GM15510 (cell line): ENCODE measurements around the gene MYF6.

Experiments
- POLR2A ChIP-seq: IDR thresholded peaks from 3 replicates; pipeline ENCODE4 v1.6.1; 2011; ENCODE audit warnings: borderline replicate concordance; ENCODE audit not compliant: insufficient read length; ENCODE audit errors: extremely low read depth

Gene MYF6

DNA sequence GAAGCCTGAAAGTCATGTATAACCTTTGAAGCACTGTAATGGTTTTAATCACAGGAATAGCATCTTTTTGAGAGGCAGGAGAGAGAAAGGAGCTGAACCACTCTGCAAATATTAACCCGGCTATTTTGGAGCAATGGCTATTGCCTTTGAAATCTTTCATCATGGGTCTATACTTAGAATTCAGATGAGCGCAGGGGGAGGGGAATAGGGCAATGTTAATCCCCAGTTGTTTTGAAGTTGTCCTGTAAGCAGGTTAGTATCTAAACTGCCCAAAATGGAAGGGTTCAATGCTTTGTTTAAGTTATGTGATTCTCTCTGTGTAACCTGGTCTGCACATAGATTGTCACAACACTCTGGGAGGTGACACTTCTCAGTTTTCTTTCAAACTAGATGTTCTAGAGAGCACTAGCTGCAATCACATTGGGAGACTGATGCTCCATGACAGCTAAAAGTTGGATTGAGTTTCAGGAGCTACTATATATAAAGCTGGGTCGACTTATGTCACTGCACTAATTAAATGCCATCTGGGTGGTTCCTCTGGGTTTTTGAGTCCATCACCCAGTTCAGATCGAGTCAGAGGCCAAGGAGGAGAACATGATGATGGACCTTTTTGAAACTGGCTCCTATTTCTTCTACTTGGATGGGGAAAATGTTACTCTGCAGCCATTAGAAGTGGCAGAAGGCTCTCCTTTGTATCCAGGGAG is at the start of gene MYF6:
MYF6 (plus strand) TSS at position 509 of the 704 bp plus-strand sequence; CDS start at position 595, 86 bp downstream.
- no peak for TF ChIP-seq POLR2A

DNA sequence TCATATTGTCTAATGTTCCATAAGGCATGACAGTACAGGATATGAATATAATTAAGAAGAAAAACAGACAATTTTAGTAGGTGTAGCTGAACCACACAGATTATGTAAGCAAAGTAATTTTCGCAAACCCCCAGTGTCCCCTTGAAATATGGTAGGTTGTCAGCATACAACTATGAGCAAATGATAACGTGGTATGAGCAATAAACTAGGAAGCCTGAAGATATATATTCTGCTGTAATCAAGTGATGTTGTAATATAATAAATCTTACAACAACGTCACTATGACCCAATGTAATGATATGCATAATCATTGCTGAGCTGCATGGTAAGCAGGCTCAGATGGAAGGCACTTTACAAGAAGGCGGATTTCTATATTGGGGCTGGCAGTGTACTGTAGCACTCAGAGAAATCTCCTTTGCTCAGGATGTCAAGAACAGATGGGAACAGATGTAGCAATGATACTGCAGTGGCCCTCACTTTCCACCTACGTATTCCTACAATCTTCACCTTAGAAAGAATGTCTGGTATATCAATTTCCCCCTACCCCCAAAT is 47.8 kb upstream of the MYF6 start:
- no peak for TF ChIP-seq POLR2A

DNA sequence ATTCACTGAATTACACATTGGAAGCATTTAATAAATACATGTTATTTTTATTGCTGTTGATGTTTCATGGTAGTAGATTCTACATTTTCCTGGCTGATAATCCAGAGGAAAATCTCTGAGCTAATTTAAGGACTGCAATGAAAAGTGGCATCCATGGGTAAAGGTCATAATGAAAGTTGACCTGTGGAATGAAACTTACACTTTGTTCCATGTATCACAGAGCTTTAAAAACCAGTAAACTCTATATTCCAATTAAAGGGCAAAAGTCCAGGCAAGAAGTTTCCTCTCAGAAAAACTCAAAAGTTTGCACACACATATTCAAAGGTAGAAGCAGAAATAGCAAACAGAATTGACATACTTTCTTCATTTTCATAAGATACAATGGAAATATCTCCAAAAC is 44.8 kb upstream of the MYF6 start:
- no peak for TF ChIP-seq POLR2A

DNA sequence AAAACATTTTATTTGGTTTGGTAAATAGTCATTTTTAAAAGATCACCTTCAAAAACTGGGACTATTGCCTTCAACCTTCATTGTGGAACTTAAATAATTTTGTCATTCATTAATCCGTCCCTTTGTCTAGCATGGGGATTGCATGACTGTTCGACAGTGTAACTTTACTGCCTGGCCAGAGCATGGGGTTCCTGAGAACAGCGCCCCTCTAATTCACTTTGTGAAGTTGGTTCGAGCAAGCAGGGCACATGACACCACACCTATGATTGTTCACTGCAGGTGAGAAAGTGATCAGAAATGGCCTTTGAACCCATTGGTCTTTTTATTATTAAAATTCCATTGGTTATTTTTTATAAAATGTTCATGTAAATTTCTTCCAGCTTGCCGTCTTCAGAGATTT is 37.2 kb upstream of the MYF6 start:
- TF ChIP-seq POLR2A = no peak

DNA sequence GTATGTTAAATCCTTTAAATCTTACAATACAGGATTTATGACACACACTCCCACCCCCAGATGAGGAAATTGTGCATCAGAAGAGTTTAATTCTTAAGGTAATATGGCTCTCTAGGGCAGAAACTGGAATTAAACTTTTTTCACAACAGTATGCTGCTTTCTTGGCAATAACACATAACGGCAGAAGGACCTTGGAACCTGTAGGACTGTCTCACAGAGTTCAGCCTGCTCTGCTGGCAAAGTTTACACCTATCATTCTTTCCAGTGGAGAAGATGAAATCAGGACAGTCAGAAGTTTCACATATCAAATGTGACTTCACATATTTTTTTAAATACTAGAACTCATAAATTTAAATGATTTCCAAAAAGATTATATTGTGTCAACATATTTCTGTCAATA is 30.6 kb upstream of the MYF6 start:
- no peak for TF ChIP-seq POLR2A

DNA sequence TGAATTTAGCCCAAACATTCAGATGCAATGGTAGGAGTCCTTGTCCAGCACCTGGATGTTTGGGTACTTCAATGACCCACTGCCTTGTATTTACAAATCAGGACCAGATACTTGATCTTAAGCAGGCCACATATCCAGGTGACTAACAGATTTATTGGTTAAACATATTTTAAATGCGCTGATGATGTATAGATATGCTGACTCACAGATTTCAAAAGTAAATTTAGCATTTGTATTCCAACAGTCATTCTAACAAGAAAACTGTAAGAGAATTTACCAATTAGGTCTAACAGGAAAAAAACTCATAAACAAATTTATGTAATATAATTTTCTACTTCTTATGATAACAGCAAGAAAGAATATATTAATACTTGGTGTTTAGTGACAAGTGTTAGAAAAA is 29.4 kb upstream of the MYF6 start:
- TF ChIP-seq POLR2A = no peak

DNA sequence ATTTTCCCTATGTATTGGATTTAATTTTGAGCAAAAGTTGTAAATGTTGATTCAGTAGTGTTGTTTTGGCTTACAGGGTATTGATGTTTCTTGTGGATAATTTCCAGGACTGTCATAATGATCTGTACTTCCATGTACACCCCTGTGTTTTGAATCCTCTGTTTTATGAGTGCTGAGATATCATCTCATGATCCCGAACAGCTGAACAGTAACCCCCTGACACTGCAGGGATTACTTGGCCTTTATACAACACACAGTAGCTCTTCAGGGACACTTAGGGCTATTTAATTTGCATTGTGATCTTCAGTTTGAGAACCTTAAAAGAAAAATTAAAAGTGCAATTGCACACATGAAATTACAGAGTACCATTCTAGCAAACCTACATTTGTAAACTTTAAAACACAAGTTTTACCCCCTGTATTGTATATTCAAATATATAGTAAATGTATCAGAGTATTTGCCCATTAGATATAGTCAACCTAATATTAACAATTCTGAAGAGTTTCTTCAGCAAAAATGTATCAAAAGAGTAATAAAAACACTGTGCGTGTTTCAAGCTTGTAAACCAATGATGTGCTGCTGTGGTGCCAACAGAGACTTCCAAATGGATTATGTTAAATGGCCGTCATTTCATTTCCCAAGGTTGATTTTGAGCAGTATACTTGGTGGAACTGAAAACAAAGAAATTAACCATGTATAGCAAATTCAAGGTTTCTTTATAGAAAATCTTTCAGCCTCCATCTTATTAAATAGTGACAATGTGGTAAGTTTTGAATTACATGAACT is 27.9 kb upstream of the MYF6 start:
- TF ChIP-seq POLR2A = no peak

DNA sequence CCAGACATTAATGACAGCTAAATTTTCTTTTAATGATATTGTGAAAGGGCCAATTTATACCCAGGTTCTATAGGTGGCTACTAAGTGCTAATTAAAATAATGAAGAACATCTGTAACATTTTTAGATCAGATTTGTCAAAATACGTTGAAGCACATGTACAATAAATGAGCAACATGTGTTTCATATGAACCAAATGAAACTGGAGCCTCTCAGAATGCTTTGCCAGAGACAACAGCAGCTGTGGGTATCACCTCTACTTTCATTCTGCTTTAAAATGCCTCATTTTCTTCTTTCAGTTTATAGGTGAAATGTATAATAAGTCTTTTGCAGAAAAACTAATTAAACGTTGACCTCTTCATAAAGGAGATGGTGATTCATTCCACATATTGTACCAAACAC is 26.1 kb upstream of the MYF6 start:
- TF ChIP-seq POLR2A = no peak

DNA sequence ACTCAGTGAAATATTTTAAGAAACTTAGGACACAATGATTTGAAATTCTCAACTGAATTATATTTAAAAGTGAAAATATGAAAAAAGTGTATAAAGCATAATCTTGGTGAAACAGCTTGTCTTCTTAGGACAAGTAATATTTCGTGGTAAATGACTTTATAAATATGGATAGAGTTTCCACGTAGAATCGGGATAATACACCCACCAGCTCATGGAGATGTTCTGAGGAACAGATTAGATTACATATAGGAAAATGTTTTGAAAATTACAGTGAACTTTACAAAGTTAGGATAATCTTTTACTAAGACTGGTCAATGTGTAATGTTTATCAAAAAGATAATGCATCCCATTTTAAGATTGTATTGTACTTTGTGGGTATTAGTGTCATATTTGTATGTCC is 25.6 kb upstream of the MYF6 start:
- no peak for TF ChIP-seq POLR2A

DNA sequence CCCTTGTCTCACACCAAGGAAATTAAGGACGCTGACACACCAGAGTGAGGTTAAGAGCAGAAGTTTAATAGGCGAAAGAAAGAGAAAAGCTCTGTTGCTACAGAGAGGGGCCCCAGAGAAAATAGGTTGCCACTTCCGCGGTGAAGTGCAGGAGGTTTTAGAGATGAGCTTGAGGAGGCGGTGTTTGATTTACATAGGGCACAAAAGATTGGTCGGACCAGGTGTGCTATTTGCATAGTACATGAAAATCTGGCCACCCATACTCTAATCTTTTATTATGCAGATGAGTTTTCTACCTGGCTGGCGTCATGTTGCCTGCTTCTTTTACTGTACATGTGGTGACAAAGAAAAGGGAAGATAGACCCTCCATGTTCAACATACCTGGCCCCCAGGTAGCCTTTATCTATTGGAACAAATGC is 23.3 kb upstream of the MYF6 start:
- TF ChIP-seq POLR2A = no peak

DNA sequence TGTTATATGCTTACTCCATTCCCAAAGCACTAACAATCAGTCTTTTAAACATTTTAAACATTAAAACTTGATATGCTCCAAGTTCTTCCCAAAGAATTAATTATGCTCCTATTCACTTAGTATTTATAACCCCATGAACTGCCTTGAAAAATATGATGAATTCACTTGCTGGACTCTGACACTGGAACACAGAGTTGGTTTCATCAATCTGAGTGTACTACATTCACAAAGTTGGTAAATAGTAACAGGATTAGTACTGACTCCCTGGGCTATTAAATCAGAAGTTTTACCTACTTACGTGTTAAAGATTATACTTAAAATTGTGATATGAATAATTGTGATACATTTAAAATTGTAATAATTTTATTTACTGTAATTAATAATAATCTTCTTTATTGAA is 17.3 kb upstream of the MYF6 start:
- no peak for TF ChIP-seq POLR2A

DNA sequence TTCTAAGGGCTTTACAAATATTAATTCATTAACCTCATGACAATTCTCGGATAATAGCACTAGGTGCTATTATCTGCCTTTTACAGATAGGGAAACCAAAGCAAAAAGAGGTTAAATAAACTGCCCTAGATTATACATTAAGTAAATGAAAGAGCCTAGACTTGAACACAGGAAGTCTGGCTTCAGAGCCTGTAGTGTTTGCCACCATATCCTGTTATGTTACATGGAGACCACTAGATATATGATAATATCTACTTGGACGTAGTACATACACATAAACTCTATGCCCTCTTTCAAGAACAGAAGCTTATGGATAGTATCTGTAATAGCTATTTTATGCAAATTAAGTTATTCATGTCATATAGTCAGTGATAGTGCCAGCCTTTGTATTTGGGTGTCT is 16.9 kb upstream of the MYF6 start:
- TF ChIP-seq POLR2A = no peak

DNA sequence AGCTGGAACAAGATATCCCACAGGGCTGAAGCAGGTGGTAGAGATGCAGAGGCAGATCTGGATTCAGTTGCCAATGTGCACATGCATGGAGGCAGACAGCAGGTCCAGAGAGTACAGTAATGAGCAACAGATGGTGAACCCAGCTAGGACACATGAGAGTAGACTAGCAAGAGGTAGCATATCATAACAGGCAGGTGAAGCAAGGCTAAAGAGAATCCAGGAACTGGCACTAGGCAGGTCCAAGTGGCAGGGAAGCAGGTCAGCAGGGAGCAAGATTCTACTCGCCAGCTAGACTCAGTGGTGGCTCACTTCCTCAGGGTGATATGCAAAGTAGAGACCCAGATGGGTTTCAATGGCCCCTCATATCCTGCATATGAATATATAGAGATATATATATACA is 15.3 kb upstream of the MYF6 start:
- no peak for TF ChIP-seq POLR2A

DNA sequence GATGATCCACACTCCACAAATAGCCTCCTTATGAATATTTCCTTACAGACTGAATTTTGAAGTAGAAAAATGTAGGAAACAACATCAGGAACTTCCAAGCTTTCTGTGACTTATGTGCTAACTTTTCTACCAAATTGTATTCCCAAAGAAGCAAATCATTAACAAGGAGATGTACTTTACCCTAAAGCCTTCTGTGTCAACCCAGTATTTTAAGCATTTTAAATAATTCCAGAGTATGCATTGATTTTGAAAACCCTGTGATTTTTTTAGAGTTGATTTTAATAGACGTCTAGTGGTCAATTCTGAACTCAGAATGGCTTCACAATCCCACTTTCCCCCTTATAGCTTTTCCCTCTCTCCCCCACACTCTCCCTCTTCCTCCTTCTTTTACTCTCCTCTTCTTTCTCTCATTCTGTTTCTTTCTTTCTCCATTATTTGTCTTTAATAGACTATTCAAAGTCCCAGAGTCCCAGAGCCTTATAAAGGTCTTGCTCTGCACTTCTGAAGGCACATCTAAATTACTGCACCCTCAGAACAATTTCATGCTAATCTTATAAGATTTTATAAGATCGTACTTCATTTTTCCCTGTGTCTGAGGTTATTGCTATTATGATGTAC is 10.1 kb upstream of the MYF6 start:
- no peak for TF ChIP-seq POLR2A

DNA sequence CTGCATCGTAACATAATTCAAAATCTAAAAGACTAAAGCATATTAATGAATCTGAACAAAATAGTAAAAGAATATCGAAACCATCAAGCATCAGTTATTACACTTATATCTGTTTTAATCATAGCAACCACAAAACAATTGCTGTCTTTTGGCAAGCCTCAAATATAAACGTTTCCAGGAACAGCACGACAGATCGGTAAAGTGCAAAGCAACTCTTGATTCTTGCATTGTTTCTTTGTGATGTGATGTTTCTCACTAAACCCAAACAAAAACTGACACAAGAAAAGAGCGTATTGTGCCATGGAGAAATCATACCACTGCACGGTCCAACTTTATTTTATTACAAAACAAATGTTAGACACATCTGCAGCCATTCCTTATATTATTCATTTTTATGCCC is 9.2 kb upstream of the MYF6 start:
- no peak for TF ChIP-seq POLR2A
